Fibroblast of skin of right biceps (primary cell): ENCODE data around the gene UNKL.

Experiments used
- DNase-seq: peaks from one replicate; pipeline ENCODE4 v3.0.0-alpha.2; 2013

UNKL gene

GRCh38 chr16:1398826-1399581, 15.5 kb downstream of the UNKL start:
- no peak for DNase-seq

DNA sequence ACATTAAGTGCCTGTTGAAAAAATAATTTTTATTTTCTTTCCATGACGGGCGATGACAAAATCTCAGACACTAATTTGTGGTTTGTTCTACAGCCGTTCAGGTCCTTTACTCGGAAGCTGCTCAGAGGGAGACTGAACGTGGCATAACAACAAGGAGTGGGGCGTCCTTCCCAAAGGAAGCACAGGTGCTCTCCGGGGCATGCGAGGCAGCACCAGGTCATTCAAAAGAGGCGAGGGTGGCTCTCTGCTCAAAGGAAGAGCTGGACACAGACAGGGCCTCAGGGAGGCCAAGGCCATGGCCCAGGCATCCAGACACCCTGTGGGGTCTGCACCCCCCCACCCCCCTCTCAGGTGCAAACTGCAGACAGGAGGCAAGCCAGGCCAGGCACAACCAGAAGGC, 16.2 kb downstream of the UNKL start:
- DNase-seq: no peak

GRCh38 chr16:1397779-1398178, 16.7 kb downstream of the UNKL start:
- DNase-seq: no peak

GRCh38 chr16:1395444-1396031, 19.0 kb downstream of the UNKL start:
- no peak for DNase-seq

- DNase-seq: no peak
These were observed 20.0 kb downstream of the UNKL start for GRCh38 chr16:1394367-1394951.

DNA sequence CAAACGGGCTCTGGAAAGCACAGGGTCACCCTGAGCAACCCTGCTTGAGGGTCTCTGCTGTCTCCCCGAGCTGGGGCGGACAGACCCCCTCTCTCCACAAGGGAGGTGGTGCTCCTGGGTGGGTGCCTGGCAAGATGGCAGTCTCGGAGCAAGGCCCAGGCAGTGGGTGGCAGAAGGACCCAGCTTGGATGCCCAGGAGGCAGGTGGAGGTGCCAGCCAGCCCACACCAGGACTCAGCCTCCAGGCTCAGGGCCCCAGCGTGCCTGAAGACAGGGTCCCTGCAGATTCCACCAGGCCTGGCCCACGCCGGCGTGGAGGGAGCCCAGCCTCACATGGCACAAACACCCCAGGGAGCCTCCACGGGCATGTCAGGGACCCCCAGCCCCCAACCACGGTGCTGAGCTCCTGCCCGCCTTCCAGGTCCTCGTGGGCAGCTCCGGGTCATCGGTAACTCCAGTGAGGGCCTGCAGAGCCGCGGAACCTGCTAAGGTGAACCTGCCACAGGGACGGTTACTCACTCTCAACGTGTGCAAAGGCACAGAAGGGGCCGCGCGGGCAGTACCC, 20.8 kb downstream of the UNKL start:
- no peak for DNase-seq

DNA sequence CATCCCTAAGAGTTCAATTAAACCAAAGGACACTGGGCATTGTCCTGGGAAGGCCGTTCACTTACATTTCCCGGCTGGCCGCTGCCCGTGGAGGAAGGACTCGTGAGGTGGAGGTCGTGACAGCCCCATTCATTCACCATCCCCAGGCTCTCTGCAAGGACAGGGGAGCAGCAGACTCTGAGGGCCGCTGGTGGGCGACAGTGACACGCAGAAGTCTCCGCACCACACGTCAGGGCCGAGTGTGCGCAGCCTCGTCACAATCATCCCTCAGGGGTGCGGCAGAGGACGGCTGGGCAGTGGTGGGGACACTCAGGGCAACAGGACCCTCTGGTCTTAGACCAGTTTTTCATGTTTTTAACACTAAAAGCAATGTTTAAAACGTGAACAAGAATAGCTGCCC, 21.7 kb downstream of the UNKL start:
- no peak for DNase-seq

- no peak for DNase-seq
These were observed 24.2 kb downstream of the UNKL start for GRCh38 chr16:1390239-1390779.

- DNase-seq: no peak
These were observed 24.7 kb downstream of the UNKL start for GRCh38 chr16:1389762-1390161.

GRCh38 chr16:1387331-1387730, 27.2 kb downstream of the UNKL start:
- DNase-seq: no peak

GRCh38 chr16:1385232-1385631, 29.3 kb downstream of the UNKL start:
- DNase-seq: no peak

DNA sequence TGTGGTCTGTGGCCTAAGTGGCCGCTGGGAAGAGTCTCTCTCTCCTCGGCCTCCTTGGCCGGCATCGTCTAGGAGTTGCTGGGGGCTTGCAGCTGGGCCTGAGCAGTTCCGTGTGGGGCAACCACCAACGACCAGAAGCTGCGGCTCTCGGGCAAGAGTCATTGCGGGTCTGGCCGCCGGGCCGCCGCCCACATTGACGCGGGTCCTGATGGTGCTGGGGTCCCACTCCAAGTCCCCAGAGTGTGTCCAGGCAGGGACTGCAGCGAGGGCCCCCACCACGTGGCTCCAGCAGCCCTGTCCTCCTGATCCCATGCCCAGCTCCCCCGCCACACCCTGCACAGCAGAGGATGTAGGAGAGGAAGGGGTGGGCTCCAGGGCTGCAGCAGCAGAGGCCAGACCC, 30.9 kb downstream of the UNKL start:
- DNase-seq: no peak

- DNase-seq: no peak
These were observed 32.7 kb downstream of the UNKL start for GRCh38 chr16:1381612-1382406.

GRCh38 chr16:1380195-1380594, 34.3 kb downstream of the UNKL start:
- no peak for DNase-seq

DNA sequence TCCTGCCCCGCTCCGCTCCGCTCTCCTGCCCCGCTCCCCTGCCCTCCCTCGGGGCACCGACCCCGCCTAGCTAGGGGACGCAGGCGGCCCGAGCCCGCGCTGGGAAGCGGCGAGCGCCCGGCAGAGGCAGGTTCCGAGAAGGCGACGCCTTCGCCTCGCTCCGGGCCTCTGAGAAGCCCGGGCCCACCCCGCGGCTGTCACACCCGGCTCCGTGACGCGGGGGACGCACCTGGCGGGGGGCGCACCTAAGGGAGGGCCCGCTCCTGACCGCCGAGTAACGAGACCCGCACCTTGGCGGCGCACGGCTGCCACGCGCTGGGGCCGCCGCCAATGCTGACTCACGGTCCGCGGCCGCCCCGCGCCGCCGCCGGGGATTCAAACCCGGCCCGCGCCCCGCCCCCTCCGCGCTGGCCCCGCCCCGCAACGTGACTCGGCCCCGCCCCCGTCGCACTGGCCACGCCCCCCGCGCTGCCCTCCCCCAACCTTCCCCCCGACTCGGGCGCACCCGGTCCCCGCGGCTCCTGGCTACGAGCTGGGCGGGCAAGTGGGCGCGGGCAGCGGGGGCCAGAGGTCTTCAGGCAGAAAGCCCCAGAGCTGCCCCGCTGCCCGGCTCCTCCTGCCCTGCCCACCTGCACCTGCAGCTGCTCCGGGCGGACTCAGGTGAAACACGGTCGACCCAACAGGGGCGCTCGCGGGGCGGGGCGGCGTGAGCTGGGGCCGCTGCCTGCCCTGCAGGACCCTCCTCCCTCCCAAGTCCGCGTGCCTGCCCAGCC, 35.0 kb downstream of the UNKL start:
- peak; percentile 67 for DNase-seq

- peak; percentile 73 for DNase-seq
These were observed 35.6 kb downstream of the UNKL start for GRCh38 chr16:1378804-1379303.

GRCh38 chr16:1378087-1378803, 36.3 kb downstream of the UNKL start:
- no peak for DNase-seq

- no peak for DNase-seq
These were observed 37.0 kb downstream of the UNKL start for GRCh38 chr16:1377406-1378010.

DNA sequence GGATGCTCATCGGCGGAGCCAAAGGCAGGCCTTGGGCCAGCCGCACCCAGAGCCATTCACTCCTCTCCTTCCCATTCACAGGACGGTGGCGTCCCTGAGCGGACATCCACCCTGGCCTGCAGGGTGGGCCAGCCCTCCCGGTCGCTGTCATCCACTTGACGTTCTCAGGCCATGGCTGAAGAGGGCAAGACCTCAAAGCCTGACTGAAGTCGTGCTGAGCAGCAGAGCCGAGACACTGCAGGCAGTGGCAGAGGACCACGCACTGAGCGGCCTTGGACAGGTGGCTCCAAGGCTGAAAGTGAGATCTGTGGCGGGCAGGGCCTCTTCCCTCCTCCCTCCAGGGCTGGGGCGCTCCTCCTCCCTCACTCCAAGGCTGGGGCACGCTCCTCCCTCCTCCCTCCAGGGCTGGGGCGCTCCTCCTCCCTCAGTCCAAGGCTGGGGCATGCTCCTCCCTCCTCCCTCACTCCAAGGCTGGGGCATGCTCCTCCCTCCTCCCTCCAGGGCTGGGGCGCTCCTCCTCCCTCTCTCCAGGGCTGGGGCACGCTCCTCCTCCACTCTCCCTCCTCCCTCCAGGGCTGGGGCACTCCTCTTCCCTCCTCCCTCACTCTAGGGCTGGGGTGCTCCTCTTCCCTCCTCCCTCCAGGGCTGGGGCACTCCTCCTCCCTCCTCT, 38.6 kb downstream of the UNKL start:
- no peak for DNase-seq

DNA sequence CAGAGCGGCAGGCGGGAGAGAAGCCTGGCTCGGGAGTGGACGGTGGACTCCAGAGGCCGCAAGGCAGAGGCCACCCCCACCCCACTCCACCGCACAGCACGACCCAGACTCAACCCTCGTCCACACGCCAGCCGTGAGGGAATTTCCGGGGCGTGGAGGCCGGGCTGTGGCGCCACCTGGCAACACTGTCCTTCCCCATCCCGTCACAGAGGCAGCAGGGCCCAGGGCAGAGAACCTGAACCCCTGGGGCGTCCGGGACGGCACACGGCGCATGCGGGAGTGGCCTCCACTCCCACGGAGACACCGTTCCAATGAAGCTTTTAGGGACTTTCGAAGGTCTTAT, 39.2 kb downstream of the UNKL start:
- DNase-seq: no peak
